H1 (cell line): ENCODE measurements around the gene CAVIN1. TPM values are rescaled to one million over a fixed set of nuclear protein-coding genes. Genes with fewer than 3 reads are reported as not detected.
A peak's percentile ranks its signal among the peaks of the same experiment; 100 is the strongest.

Experiments used
- CTCF ChIA-PET: fragments of 300-600 bp; sonication (Branson Sonifier 250); formaldehyde crosslinking; loops from one replicate; lab custom pipeline; 2021; ENCODE audit not compliant: partially characterized antibody; lab: Charles Lee
- POLR2A ChIA-PET: fragments of 300-600 bp; sonication (Branson Sonifier 250); formaldehyde crosslinking; loops from one replicate; lab custom pipeline; 2021; ENCODE audit warnings: inconsistent platforms; ENCODE audit not compliant: partially characterized antibody; lab: Charles Lee
- DNase-seq, 2 experiments: peaks; one replicate each; pipeline versions ENCODE4 v3.0.0 to v3.0.0-alpha.2; 2010 to 2022; ENCODE audit warnings: low spot score in 2 of 2, low read depth in 1 of 2, mixed read lengths in 1 of 2
- FAIRE-seq: peaks from 2 replicates; lab custom pipeline; 2011; peaks lifted over from hg19 to GRCh38; lab: Jason Lieb, UNC
- H2AFZ ChIP-seq: 2 replicates; pipeline ENCODE4 v1.8.1; 2012; ENCODE audit warnings: low read length, inconsistent platforms
- H2AK5ac ChIP-seq: 2 replicates; pipeline ENCODE4 v1.6.1; 2013; ENCODE audit warnings: low read depth, low read length
- H2BK120ac ChIP-seq: replicated peaks from 2 replicates; pipeline ENCODE3; 2013; ENCODE audit warnings: low read depth, low read length, inconsistent platforms
- H2BK12ac ChIP-seq: 2 replicates; pipeline ENCODE4 v1.6.1; 2013; ENCODE audit warnings: low read depth, low read length
- H2BK15ac ChIP-seq: 2 replicates; pipeline ENCODE4 v1.6.1; 2013; ENCODE audit warnings: low read length
- H2BK20ac ChIP-seq: 2 replicates; pipeline ENCODE4 v1.6.1; 2013; ENCODE audit warnings: low read length
- H2BK5ac ChIP-seq: 2 replicates; pipeline ENCODE4 v1.6.1; 2013; ENCODE audit warnings: low read depth, low read length
- H3K14ac ChIP-seq: 2 replicates; pipeline ENCODE4 v1.6.1; 2013; ENCODE audit warnings: inconsistent platforms; ENCODE audit not compliant: insufficient read length
- H3K18ac ChIP-seq: 2 replicates; pipeline ENCODE4 v1.6.1; 2013; ENCODE audit warnings: low read length; ENCODE audit errors: extremely low read depth
- H3K23ac ChIP-seq: 2 replicates; pipeline ENCODE4 v1.6.1; 2013; ENCODE audit warnings: inconsistent platforms; ENCODE audit not compliant: insufficient read length
- H3K23me2 ChIP-seq: 2 replicates; pipeline ENCODE4 v1.6.1; 2013; ENCODE audit warnings: low read depth, low read length
- H3K27ac ChIP-seq: 2 replicates; pipeline ENCODE4 v1.6.1; 2011; ENCODE audit warnings: low read depth, low read length, inconsistent platforms
- H3K27me3 ChIP-seq, 4 experiments: replicated peaks in 1 of 4; 1 replicate in 1 of 4; 2 replicates in 3 of 4; pipeline versions ENCODE4 v1.6.1 to v1.8.1; 2011 to 2013; ENCODE audit warnings: low read length in 3 of 4, mild to moderate bottlenecking in 3 of 4, inconsistent platforms in 2 of 4, mixed read lengths in 2 of 4, moderate library complexity in 1 of 4; ENCODE audit not compliant: control insufficient read depth in 3 of 4, insufficient read depth in 3 of 4; ENCODE audit errors: extremely low read depth in 1 of 4
- H3K36me3 ChIP-seq, 4 experiments: 2 replicates each; pipeline versions ENCODE4 v1.6.1 to v1.8.1; 2011 to 2013; ENCODE audit warnings: mild to moderate bottlenecking in 4 of 4, low read length in 3 of 4, moderate library complexity in 2 of 4, control low read depth in 1 of 4, inconsistent platforms in 1 of 4; ENCODE audit not compliant: insufficient read depth in 4 of 4, control insufficient read depth in 2 of 4
- H3K4ac ChIP-seq: replicated peaks from 2 replicates; pipeline ENCODE3; 2013; ENCODE audit warnings: low read length, low read depth, mixed read lengths, inconsistent platforms; ENCODE audit not compliant: insufficient read length
- H3K4me1 ChIP-seq, 4 experiments: replicated peaks in 1 of 4; 1 replicate in 1 of 4; 2 replicates in 3 of 4; pipeline versions ENCODE4 v1.6.1 to v1.8.1; 2011 to 2013; ENCODE audit warnings: low read length in 3 of 4, inconsistent platforms in 2 of 4, mixed read lengths in 1 of 4; ENCODE audit not compliant: insufficient read depth in 4 of 4, control insufficient read depth in 3 of 4
- H3K4me2 ChIP-seq, 2 experiments: 2 replicates each; pipeline versions ENCODE4 v1.6.1 to v1.8.1; 2011 to 2013; ENCODE audit warnings: low read depth in 2 of 2, low read length in 2 of 2, control low read depth in 1 of 2, inconsistent platforms in 1 of 2, mild to moderate bottlenecking in 1 of 2; ENCODE audit not compliant: insufficient read depth in 1 of 2
- H3K4me3 ChIP-seq, 4 experiments: fragments of 200-600, 300-600 bp in 1 of 4; sonication (generic), shearing (Covaris generic), sonication (Bioruptor Twin) in 1 of 4; 2 replicates each; pipeline versions ENCODE4 v1.5.1 to v1.8.1; 2011 to 2016; ENCODE audit warnings: low read length in 4 of 4, low read depth in 3 of 4, control low read depth in 2 of 4, inconsistent platforms in 2 of 4, mild to moderate bottlenecking in 2 of 4, mixed read lengths in 1 of 4, moderate library complexity in 1 of 4; ENCODE audit not compliant: insufficient read depth in 2 of 4; ENCODE audit errors: extremely low read depth in 1 of 4
- H3K56ac ChIP-seq: replicated peaks from 2 replicates; pipeline ENCODE3; 2013; ENCODE audit warnings: low read depth, mild to moderate bottlenecking, mixed read lengths, low read length, inconsistent platforms; ENCODE audit not compliant: insufficient read length
- H3K79me1 ChIP-seq: 2 replicates; pipeline ENCODE4 v1.6.1; 2013; ENCODE audit warnings: low read depth, low read length, control low read depth
- H3K79me2 ChIP-seq, 2 experiments: 2 replicates each; pipeline versions ENCODE4 v1.6.1 to v1.8.1; 2012 to 2013; ENCODE audit warnings: low read length in 2 of 2, mild to moderate bottlenecking in 2 of 2, inconsistent platforms in 1 of 2; ENCODE audit not compliant: insufficient read depth in 2 of 2, control insufficient read depth in 1 of 2
- H3K9ac ChIP-seq, 4 experiments: replicated peaks in 1 of 4; 1 replicate in 1 of 4; 2 replicates in 3 of 4; pipeline versions ENCODE4 v1.6.1 to v1.8.1; 2011 to 2013; ENCODE audit warnings: low read depth in 3 of 4, low read length in 3 of 4, control low read depth in 2 of 4, mild to moderate bottlenecking in 2 of 4, moderate library complexity in 2 of 4, inconsistent platforms in 1 of 4; ENCODE audit errors: extremely low read depth in 1 of 4
- H3K9me3 ChIP-seq, 2 experiments: 2 replicates each; pipeline versions ENCODE4 v1.6.1 to v1.8.1; 2012 to 2013; ENCODE audit warnings: mild to moderate bottlenecking in 2 of 2, moderate library complexity in 2 of 2, control low read depth in 1 of 2, inconsistent platforms in 1 of 2, low read depth in 1 of 2, low read length in 1 of 2, mixed read lengths in 1 of 2; ENCODE audit not compliant: insufficient read depth in 2 of 2
- H4K20me1 ChIP-seq, 2 experiments: replicated peaks in 1 of 2; 2 replicates each; pipeline versions ENCODE3 to v1.8.1; 2011 to 2013; ENCODE audit warnings: inconsistent platforms in 2 of 2, low read length in 2 of 2, mild to moderate bottlenecking in 1 of 2; ENCODE audit not compliant: insufficient read depth in 2 of 2, control insufficient read depth in 1 of 2
- H4K5ac ChIP-seq: 2 replicates; pipeline ENCODE4 v1.6.1; 2013; ENCODE audit warnings: low read length, low read depth, mixed read lengths, inconsistent platforms; ENCODE audit not compliant: insufficient read length
- H4K8ac ChIP-seq: 2 replicates; pipeline ENCODE4 v1.8.0; 2013; ENCODE audit warnings: mild to moderate bottlenecking, moderate library complexity, low read length, inconsistent platforms; ENCODE audit not compliant: insufficient read depth; ENCODE audit errors: extremely low read depth
- H4K91ac ChIP-seq: replicated peaks from 2 replicates; pipeline ENCODE3; 2013; ENCODE audit warnings: low read length, mixed read lengths, inconsistent platforms; ENCODE audit not compliant: insufficient read length
- BACH1 ChIP-seq: IDR thresholded peaks from 2 replicates; pipeline ENCODE4 v1.6.1; 2012; ENCODE audit warnings: low read length, improper control_type of control experiment
- E2F6 ChIP-seq: IDR thresholded peaks from 2 replicates; pipeline ENCODE4 v1.6.1; 2012; ENCODE audit warnings: inconsistent platforms
- EZH2 ChIP-seq: fragments of 200-600 bp; sonication (generic); IDR thresholded peaks from 2 replicates; pipeline ENCODE4 v1.7.1; 2012; ENCODE audit warnings: low read depth, mild to moderate bottlenecking, moderate library complexity, low read length, inconsistent platforms; ENCODE audit not compliant: severe bottlenecking
- KDM1A ChIP-seq: fragments of 200-600, 300-600 bp; sonication (generic); IDR thresholded peaks from 2 replicates; pipeline ENCODE4 v1.7.1; 2016; ENCODE audit warnings: mild to moderate bottlenecking, low read length, borderline replicate concordance
- POLR2A ChIP-seq, 2 experiments: IDR thresholded peaks; 1 replicate in 1 of 2; 2 replicates in 1 of 2; pipeline ENCODE4 v1.6.1; 2011; ENCODE audit warnings: low read depth in 2 of 2, low read length in 2 of 2, mild to moderate bottlenecking in 2 of 2; ENCODE audit errors: control extremely low read depth in 1 of 2
- RNF2 ChIP-seq: fragments of 200-900, 300-1000 bp; sonication (generic); IDR thresholded peaks from 2 replicates; pipeline ENCODE4 v1.7.1; 2016; ENCODE audit warnings: borderline replicate concordance, low read depth, mild to moderate bottlenecking, antibody characterized with exemption, low read length; ENCODE audit not compliant: poor library complexity, severe bottlenecking; ENCODE audit errors: missing control alignments
- SIN3A ChIP-seq, 2 experiments: IDR thresholded peaks in 1 of 2; conservative IDR thresholded peaks in 1 of 2; 2 replicates each; pipeline ENCODE4 v1.6.1; 2011 to 2012; ENCODE audit warnings: low read length in 2 of 2, improper control_type of control experiment in 1 of 2, low read depth in 1 of 2, mild to moderate bottlenecking in 1 of 2
- TCF12 ChIP-seq: IDR thresholded peaks from 2 replicates; pipeline ENCODE4 v1.6.1; 2011; ENCODE audit warnings: low read depth, mild to moderate bottlenecking, low read length
- USF2 ChIP-seq: IDR thresholded peaks from 2 replicates; pipeline ENCODE4 v1.6.1; 2011; ENCODE audit warnings: low read length, improper control_type of control experiment
- WGBS, 2 experiments: shearing (Covaris generic) in 1 of 2; methylation state at CpG; one replicate each; pipeline versions ENCODE4 v1.1.6 to v1.1.7; 2013 to 2015; ENCODE audit warnings: low lambda C conversion rate in 2 of 2, mixed read lengths in 2 of 2, inconsistent platforms in 1 of 2, low coverage in 1 of 2, missing lambda C conversion rate in 1 of 2; ENCODE audit not compliant: insufficient replicate concordance in 2 of 2, insufficient coverage in 1 of 2, insufficient read length in 1 of 2; ENCODE audit errors: extremely low coverage in 1 of 2, missing lambda C conversion rate in 1 of 2; 5-methylcytosine and 5-hydroxymethylcytosine counted together
- polyA plus RNA-seq, 7 experiments: library from polyadenylated mRNA; depleted of rRNA in 3 of 7; stranded (reverse) in 5 of 7; unstranded in 2 of 7; fragments of >200 nt in 5 of 7; fragments of 200-250 nt in 2 of 7; gene quantifications; 1 replicate in 5 of 7; 2 replicates in 1 of 7; 4 replicates in 1 of 7; pipeline versions ENCODE4 v1.2.1 to v1.2.3, GENCODE V29; 2011 to 2013; ENCODE audit warnings: missing spikeins in 2 of 7, mixed read lengths in 2 of 7
- total RNA-seq: library from RNA; stranded (reverse); fragmentation: NEBNext Ultra II Directional; extraction: Animal tissue kit (Norgen Biotek cat#: 25700); gene quantifications from 2 replicates; pipeline ENCODE4 v1.2.1, GENCODE V29; 2021

CAVIN1 gene
- total and polyA plus RNA-seq, 2 of the 8 experiments (the other 6 are each of a cell fraction or from before 2014, with no cell fraction given) = 16.2 to 41.6 TPM

DNA sequence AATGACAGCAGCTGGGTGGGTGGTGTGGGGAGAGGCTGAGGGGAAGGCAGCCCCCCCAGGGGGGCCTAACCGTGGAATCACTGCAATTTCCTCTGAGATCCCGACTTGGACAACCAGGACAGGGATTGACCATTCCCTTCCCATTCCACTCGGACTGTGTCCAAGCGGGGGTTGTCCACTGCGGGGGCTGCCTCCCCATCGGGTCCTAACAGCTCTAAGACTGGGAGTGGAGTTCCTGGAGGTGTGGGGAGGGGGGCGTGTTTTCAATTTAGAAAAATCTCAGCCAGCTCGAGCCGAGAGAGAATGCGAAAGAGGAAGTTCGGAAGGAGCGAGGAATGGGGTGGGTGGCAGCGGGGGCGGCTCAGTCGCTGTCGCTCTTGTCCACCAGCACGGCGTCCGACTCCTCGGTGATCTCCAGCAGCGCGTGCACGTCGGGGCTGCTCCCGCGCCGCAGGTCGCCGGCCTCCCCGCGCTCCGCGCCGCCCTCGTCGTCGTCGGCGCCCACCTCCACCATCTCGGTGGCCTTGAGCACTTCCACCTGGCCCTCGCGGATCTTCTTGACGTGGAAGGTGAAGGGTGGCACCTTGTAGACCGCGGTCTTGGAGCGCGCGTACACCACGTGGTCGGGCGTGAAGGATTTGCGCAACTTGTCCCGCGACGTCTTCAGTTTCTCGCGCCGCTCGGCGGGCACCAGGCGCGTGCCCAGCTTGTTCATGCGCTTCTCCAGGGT is 18.6 kb downstream of the CAVIN1 start:
- Histone ChIP-seq H3K14ac (no peak overlapping the region), H3K27me3 (no peaks in the 10 kb centered on the region), H2AK5ac (no peak overlapping the region), H3K36me3 (peaks cover 0 to 8% (median 4%) of the 10 kb centered on the region in 4 experiments; a peak in 3 of 8 replicates), H4K5ac (no peak overlapping the region), H3K27ac (no peak overlapping the region), H2BK20ac (no peak overlapping the region), H2BK12ac (no peak overlapping the region), H4K20me1 (peaks cover 2 to 3% of the 10 kb centered on the region in 2 experiments), H2BK5ac (no peak overlapping the region), H3K23ac (no peak overlapping the region), H3K18ac (no peak overlapping the region), H3K79me2 (no peaks in the 10 kb centered on the region), H3K23me2 (no peaks in the 10 kb centered on the region), H2BK15ac (0 out of 2 replicates have a peak overlapping the region, but pooled peaks have one; percentile 8), H3K79me1 (0 out of 2 replicates have a peak, but pooled peaks cover 2% of the 10 kb centered on the region), H3K4me1 (peaks cover 11 to 31% (median 21%) of the 10 kb centered on the region in 4 experiments), H3K9ac (no peak overlapping the region)
- 97% methylated on average over 60 of the region's 63 CpGs; no CpG with 5 or more reads in 1 of the 2 experiments for WGBS, 2 experiments
- ChIA-PET POLR2A (interaction anchor here (0.9 to 1.9 kb wide), 3 partner anchors 12 to 81 kb away, joined by 3 to 9 read pairs (median 4); no protein-coding TSS in a partner anchor), CTCF (interaction anchor here (0.8 to 23.6 kb wide), 18 partner anchors 10 to 181 kb away, joined by 3 to 542 read pairs (median 12); partner anchors contain the start of genes CAVIN1, PSMC3IP and STAT3)
- FAIRE-seq = no peak
- no peak for TF ChIP-seq RNF2
- TF ChIP-seq E2F6 = no peak
- no peak for TF ChIP-seq EZH2
- TF ChIP-seq USF2 = no peak
- TF ChIP-seq SIN3A (conservative IDR thresholded peaks at IDR 0.05 in 1 of 2, IDR thresholded peaks at IDR 0.05 in 1 of 2; ENCODE audit: low read depth in 1 of 2, low read length in 2 of 2) = no peak
- TF ChIP-seq POLR2A (IDR thresholded peaks at IDR 0.05; ENCODE audit: control extremely low read depth in 1 of 2, low read depth in 2 of 2, low read length in 2 of 2) = no peak
- TF ChIP-seq KDM1A = no peak
- TF ChIP-seq BACH1 = no peak
- TF ChIP-seq TCF12 = no peak
- TF ChIP-seq, all 59 proteins: peak for 0
- H4K8ac ChIP-seq = no peak overlapping the region
- no peak overlapping the region for H3K4me3 ChIP-seq
- no peak overlapping the region for H3K56ac ChIP-seq
- no peak for DNase-seq
- no peak overlapping the region for H2AFZ ChIP-seq
- H3K4ac ChIP-seq = no peak overlapping the region
- H2BK120ac ChIP-seq = no peak overlapping the region
- H3K4me2 ChIP-seq = no peak overlapping the region
- H3K9me3 ChIP-seq = no peaks in the 10 kb centered on the region
- H4K91ac ChIP-seq = no peak overlapping the region
